OCI-LY7 (cell line): Measurements from ENCODE around the gene CD37. TPM values are rescaled to one million over a fixed set of nuclear protein-coding genes. Genes with fewer than 3 reads are reported as not detected.

ENCODE experiments used
- BruUV-seq: library from RNA; stranded (reverse); fragments of 400-500 nt; replicated peaks from 2 replicates; lab custom pipeline; 2021; lab: Mats Ljungman, UMichigan
- CTCF ChIA-PET: fragments of 300-600 bp; sonication (Branson Sonifier 250); formaldehyde crosslinking; loops from one replicate; lab custom pipeline; 2022; ENCODE audit warnings: antibody characterized with exemption; ENCODE audit not compliant: unreplicated experiment; lab: Charles Lee
- POLR2A ChIA-PET: fragments of 300-600 bp; sonication (Branson Sonifier 250); formaldehyde crosslinking; loops from one replicate; lab custom pipeline; 2022; ENCODE audit warnings: antibody characterized with exemption; lab: Charles Lee
- DNase-seq: peaks from one replicate; pipeline ENCODE4 v3.0.0-alpha.2; 2015; ENCODE audit warnings: low spot score
- H2AFZ ChIP-seq: fragments of 200-600 bp; sonication (generic), shearing (Covaris generic); 2 replicates; pipeline ENCODE4 v1.6.1; 2014; ENCODE audit warnings: mild to moderate bottlenecking, antibody characterized with exemption, low read length, moderate library complexity
- H3K27ac ChIP-seq: fragments of 200-600 bp; sonication (generic); 2 replicates; pipeline ENCODE4 v1.5.1; 2014; ENCODE audit warnings: mixed run types, low read depth, mild to moderate bottlenecking, moderate library complexity, low read length, inconsistent platforms; ENCODE audit not compliant: poor library complexity, severe bottlenecking
- H3K36me3 ChIP-seq: fragments of 200-600 bp; sonication (generic); 2 replicates; pipeline ENCODE4 v1.6.1; 2014; ENCODE audit warnings: mild to moderate bottlenecking, antibody characterized with exemption, low read length, moderate library complexity, mixed read lengths; ENCODE audit not compliant: insufficient read depth
- H3K4me1 ChIP-seq: fragments of 200-600 bp; sonication (generic); 2 replicates; pipeline ENCODE4 v1.5.1; 2014; ENCODE audit warnings: mild to moderate bottlenecking, low read length; ENCODE audit not compliant: insufficient read depth, poor library complexity, severe bottlenecking
- H3K4me2 ChIP-seq: fragments of 200-600 bp; sonication (generic); 2 replicates; pipeline ENCODE4 v1.6.1; 2014; ENCODE audit warnings: mild to moderate bottlenecking, low read length
- H3K4me3 ChIP-seq: fragments of 200-600 bp; sonication (generic); 2 replicates; pipeline ENCODE4 v1.5.1; 2014; ENCODE audit warnings: mild to moderate bottlenecking, low read depth, low read length; ENCODE audit not compliant: poor library complexity, severe bottlenecking
- H3K79me2 ChIP-seq: fragments of 200-600 bp; sonication (generic); 2 replicates; pipeline ENCODE4 v1.6.1; 2016; ENCODE audit warnings: low read depth, mild to moderate bottlenecking, low read length, moderate library complexity, mixed read lengths; ENCODE audit not compliant: insufficient read depth
- H3K9me2 ChIP-seq: fragments of 200-600 bp; sonication (generic); 2 replicates; pipeline ENCODE4 v1.6.1; 2016; ENCODE audit warnings: mild to moderate bottlenecking, low read length, mixed read lengths; ENCODE audit not compliant: insufficient read depth
- H3K9me3 ChIP-seq: fragments of 200-600 bp; sonication (generic); 2 replicates; pipeline ENCODE4 v1.6.1; 2014; ENCODE audit warnings: mild to moderate bottlenecking, mixed run types, low read length, mixed read lengths
- H4K20me1 ChIP-seq: fragments of 200-600 bp; sonication (generic); 2 replicates; pipeline ENCODE4 v1.6.1; 2014; ENCODE audit warnings: mild to moderate bottlenecking, antibody characterized with exemption, low read length, moderate library complexity, mixed read lengths; ENCODE audit not compliant: insufficient read depth
- EZH2phosphoT487 ChIP-seq: fragments of 200-600 bp; sonication (generic); IDR thresholded peaks from 2 replicates; pipeline ENCODE4 v1.6.1; 2018; ENCODE audit warnings: low read depth, borderline replicate concordance, mild to moderate bottlenecking, mixed run types, antibody characterized with exemption, low read length, moderate library complexity, mixed read lengths
- intact Hi-C: fragments of 100-400 bp; cut with micrococcal nuclease; formaldehyde crosslinking; loops from one replicate; pipeline ENCODE4 v1.10.0; 2022; ENCODE audit not compliant: unreplicated experiment
- total RNA-seq, 2 experiments: library from RNA; depleted of rRNA in 1 of 2; stranded (reverse); fragments of >200 nt in 1 of 2; shearing (Covaris generic) in 1 of 2; gene quantifications; 2 replicates each; pipeline ENCODE4 v1.2.3, GENCODE V29; 2014 to 2022
- TF ChIP-seq, protein P1 (sequence below): fragments of 200-600 bp; sonication (generic); conservative IDR thresholded peaks from 2 replicates; pipeline ENCODE4 v1.5.1; 2014; ENCODE audit warnings: mild to moderate bottlenecking, antibody characterized with exemption, low read length, moderate library complexity, mixed read lengths

The CD37 gene
- total RNA-seq, 2 experiments from 2014 or later, result 219 to 279 TPM

- intact Hi-C loops, result no loop called here
- H2AFZ ChIP-seq, result peak overlapping the region; percentile 88; the same call in 1 of the 2 replicates
- CTCF ChIA-PET, result no interaction called here
Measured at GRCh38 chr19:49362929-49363267, 27.7 kb downstream of the CD37 start.

GRCh38 chr19:49363268-49364082, 28.3 kb downstream of the CD37 start, which contains the start of gene DKKL1:
Gene DKKL1, plus strand, starts transcription at chr19:49363877. Its CDS starts 122 bp downstream, at chr19:49363999.
- intact Hi-C loops, result no loop called here
- Histone ChIP-seq H3K4me1 (peaks cover 57% of the 10 kb centered on the region), H3K4me2 (peak within 1 kb of the TSS; percentile 77), H3K9me3 (no peaks in the 10 kb centered on the region), H3K79me2 (no peaks in the 10 kb centered on the region), H3K4me3 (peak within 1 kb of the TSS; percentile 55), H2AFZ (peak within 1 kb of the TSS; percentile 88; the same call in 1 of the 2 replicates), H3K9me2 (no peaks in the 10 kb centered on the region), H4K20me1 (no peaks in the 10 kb centered on the region), H3K36me3 (no peaks in the 10 kb centered on the region), H3K27ac (peak within 1 kb of the TSS; percentile 8)
- DNase-seq, result peak; percentile 99
- TF ChIP-seq EZH2phosphoT487, result no peak
- TF ChIP-seq, protein P1, sequence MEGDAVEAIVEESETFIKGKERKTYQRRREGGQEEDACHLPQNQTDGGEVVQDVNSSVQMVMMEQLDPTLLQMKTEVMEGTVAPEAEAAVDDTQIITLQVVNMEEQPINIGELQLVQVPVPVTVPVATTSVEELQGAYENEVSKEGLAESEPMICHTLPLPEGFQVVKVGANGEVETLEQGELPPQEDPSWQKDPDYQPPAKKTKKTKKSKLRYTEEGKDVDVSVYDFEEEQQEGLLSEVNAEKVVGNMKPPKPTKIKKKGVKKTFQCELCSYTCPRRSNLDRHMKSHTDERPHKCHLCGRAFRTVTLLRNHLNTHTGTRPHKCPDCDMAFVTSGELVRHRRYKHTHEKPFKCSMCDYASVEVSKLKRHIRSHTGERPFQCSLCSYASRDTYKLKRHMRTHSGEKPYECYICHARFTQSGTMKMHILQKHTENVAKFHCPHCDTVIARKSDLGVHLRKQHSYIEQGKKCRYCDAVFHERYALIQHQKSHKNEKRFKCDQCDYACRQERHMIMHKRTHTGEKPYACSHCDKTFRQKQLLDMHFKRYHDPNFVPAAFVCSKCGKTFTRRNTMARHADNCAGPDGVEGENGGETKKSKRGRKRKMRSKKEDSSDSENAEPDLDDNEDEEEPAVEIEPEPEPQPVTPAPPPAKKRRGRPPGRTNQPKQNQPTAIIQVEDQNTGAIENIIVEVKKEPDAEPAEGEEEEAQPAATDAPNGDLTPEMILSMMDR, result 0 out of 2 replicates have a peak, but pooled peaks have one; percentile 41
- CTCF ChIA-PET, result no interaction called here
- BruUV-seq, result no TSS peak
- POLR2A ChIA-PET, result interaction anchor here (1.4 kb wide), 1 partner anchor 32 kb away, joined by 4 read pairs; no protein-coding TSS in a partner anchor

More at GRCh38 chr19:49362929-49363267, 27.7 kb downstream of the CD37 start:
- peak overlapping the region; percentile 8 for H3K27ac ChIP-seq
- H3K9me2 ChIP-seq, result no peaks in the 10 kb centered on the region
- peak overlapping the region; percentile 55 for H3K4me3 ChIP-seq
- peak; percentile 42 for DNase-seq
- H3K9me3 ChIP-seq, result no peaks in the 10 kb centered on the region
- H3K36me3 ChIP-seq, result no peaks in the 10 kb centered on the region
- no peak for TF ChIP-seq EZH2phosphoT487
- TF ChIP-seq, protein P1, result no peak
- no peaks in the 10 kb centered on the region for H4K20me1 ChIP-seq
- BruUV-seq, result no TSS peak
- peaks cover 57% of the 10 kb centered on the region for H3K4me1 ChIP-seq
- no peaks in the 10 kb centered on the region for H3K79me2 ChIP-seq
- H3K4me2 ChIP-seq, result peak overlapping the region; percentile 77
- POLR2A ChIA-PET, result interaction anchor here (1.4 kb wide), 1 partner anchor 32 kb away, joined by 4 read pairs; no protein-coding TSS in a partner anchor
